HG03460 (cell line): ENCODE data around the gene PTGR1.

Experiments used
- ATAC-seq: cut with Tn5 transposase; IDR thresholded peaks from one replicate; pipeline ENCODE4 v1.9.1; 2021; ENCODE audit not compliant: unreplicated experiment

PTGR1 gene

GRCh38 chr9:111548623-111549022 is 50.8 kb downstream of the PTGR1 start:
- no peak for ATAC-seq

- no peak for ATAC-seq
These were observed 56.8 kb downstream of the PTGR1 start for GRCh38 chr9:111542497-111543254.

- no peak for ATAC-seq
These were observed 66.2 kb downstream of the PTGR1 start for GRCh38 chr9:111533099-111533790.

- no peak for ATAC-seq
These were observed 67.7 kb downstream of the PTGR1 start for GRCh38 chr9:111531716-111532115.

- no peak for ATAC-seq
These were observed 69.7 kb downstream of the PTGR1 start for GRCh38 chr9:111529787-111530186.

GRCh38 chr9:111527347-111527746 is 72.1 kb downstream of the PTGR1 start:
- no peak for ATAC-seq

GRCh38 chr9:111525056-111525977 is 74.1 kb downstream of the PTGR1 start, which contains the start of gene ZNF483:
TSS of gene ZNF483 (plus strand) at chr9:111525179. CDS start at chr9:111527396, 2,217 bp downstream.
- ATAC-seq = no peak

- no peak for ATAC-seq
These were observed 74.8 kb downstream of the PTGR1 start for GRCh38 chr9:111524731-111525055.

GRCh38 chr9:111516061-111516465 is 83.4 kb downstream of the PTGR1 start:
- no peak for ATAC-seq

GRCh38 chr9:111514967-111515366 is 84.5 kb downstream of the PTGR1 start:
- no peak for ATAC-seq
